Measurements from ENCODE around the gene ZFYVE21.

Gene ZFYVE21

DNA sequence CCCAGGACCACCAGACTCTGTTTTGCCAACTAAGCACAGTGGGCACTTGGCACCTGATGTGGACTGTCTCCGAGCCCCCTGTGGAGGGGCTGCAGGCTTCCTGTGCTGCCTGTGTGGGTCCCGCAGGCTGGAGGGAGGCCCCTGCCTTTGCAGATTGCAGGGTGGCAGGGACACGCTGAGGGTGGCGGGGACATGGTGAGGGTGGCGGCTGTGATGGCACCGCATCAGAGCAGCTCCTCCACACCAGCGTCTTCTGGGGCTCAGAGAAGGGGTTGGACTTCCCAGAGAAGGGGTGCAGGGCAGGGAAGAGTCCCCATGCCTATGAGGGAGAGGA lies 8.1 kb downstream of the ZFYVE21 start:
- DNase-seq (ENCODE audit: low read depth in 3 of 3, low spot score in 1 of 3): no peak

DNA sequence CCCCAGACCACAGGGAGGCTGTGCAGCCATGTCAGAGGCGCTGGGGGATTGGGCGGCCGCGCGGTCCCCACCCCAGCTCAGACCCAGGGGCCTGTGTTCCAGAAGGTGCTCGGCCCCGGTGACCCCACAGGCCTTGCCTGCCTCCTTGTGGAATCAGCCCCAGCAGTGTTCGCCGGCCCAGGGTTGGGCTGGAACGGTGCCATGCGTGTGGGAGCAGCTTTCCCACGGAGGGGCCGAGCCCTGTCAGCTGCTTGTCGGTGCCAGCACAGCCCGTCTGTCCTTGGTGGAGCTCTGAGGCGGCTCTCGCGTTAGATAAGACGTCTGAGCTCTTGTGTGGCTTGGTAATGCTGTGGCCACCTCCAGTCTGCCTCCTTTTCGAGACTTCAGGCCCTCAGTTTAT lies 8.5 kb downstream of the ZFYVE21 start:
- no peak for DNase-seq (ENCODE audit: low read depth in 3 of 3, low spot score in 1 of 3)

GRCh38 chr14:103725001-103725682 lies 9.5 kb downstream of the ZFYVE21 start:
- no peak for DNase-seq (ENCODE audit: low read depth in 3 of 3, low spot score in 1 of 3)

DNA sequence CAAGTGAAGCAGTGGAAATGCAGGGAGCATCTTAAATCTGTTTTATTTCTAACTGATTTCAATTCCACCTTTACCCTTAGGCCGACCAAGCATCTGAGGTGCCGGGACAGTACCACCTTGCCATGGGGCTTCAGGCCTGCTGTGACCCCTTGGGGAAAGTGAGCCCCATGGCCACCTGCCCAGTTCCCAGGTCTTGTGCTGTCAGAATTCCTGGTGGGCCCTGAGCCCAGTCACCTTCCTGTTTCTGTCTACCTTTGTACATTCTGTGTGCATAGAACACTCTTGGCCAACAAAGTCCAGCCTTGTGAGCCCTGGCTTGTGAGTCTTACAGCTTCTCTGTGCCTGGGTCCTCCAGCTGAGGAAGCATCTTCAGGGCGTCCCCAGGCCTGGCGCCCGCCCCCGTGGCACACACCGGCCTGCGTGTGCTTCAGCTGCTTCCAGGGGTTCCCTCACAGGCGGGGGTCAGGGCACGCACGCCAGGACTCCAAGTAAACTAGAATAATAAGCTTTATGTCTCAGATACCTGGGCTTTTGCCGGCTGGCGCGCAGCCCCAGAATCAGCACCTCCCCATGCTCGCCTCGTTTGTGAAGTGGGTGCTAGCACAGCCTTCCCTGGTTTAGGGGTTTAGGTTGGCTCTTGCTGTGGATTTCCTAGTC lies 10.3 kb downstream of the ZFYVE21 start:
- DNase-seq (ENCODE audit: low read depth in 3 of 3, low spot score in 1 of 3): no peak

DNA sequence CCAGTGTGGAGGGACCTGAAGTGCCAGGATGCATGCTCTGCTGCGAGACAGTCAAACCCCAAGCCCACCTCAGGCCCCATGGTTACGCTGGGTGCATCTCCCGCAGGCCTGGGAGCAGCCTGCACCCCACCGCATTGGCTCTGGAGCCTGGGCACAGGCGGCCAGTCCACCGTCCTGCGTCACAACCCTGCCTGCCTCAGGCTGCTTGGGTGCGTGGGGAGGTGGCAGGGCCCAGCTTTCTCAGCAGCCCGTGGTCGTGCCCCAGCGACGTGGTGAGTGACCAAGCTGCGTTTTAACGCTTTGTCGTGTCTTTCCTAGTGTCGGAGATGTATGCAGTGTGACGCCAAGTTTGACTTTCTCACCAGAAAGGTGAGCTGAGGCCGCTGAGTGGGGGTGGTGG lies 10.9 kb downstream of the ZFYVE21 start:
- DNase-seq (ENCODE audit: low read depth in 3 of 3, low spot score in 1 of 3): no peak

DNA sequence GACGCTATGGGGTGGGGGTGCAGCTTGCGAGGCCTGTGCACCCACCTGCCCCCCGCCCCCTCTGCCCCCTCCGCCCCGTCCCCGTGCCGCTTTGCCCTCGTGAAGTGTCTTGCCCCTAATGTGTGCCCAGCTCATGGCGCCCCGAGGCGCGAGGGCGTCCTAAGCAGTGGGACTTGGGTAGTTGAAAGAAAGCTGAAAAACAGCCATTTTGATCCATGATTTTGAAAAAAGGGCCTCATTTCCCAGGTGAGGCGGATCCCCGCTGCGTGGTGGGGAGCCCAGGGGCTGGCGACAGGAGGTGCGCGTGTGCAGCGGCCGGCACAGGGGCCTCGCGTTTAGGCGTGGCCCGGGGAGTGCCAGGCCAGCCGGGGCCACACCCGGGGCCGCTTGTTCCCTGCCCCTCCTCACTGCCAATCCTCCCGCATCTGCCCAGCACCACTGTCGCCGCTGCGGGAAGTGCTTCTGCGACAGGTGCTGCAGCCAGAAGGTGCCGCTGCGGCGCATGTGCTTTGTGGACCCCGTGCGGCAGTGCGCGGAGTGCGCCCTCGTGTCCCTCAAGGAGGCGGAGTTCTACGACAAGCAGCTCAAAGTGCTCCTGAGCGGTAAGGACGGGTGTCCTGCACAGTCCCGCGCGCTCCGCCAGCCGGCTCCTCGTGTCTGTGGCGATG lies 11.8 kb downstream of the ZFYVE21 start:
- DNase-seq (ENCODE audit: low read depth in 3 of 3, low spot score in 1 of 3): no peak

- no peak for DNase-seq (ENCODE audit: low read depth in 3 of 3, low spot score in 1 of 3)
Observed at GRCh38 chr14:103728141-103728540, 12.5 kb downstream of the ZFYVE21 start.

- DNase-seq (ENCODE audit: low read depth in 3 of 3, low spot score in 1 of 3): no peak
Observed at GRCh38 chr14:103728721-103729120, 13.1 kb downstream of the ZFYVE21 start.

DNA sequence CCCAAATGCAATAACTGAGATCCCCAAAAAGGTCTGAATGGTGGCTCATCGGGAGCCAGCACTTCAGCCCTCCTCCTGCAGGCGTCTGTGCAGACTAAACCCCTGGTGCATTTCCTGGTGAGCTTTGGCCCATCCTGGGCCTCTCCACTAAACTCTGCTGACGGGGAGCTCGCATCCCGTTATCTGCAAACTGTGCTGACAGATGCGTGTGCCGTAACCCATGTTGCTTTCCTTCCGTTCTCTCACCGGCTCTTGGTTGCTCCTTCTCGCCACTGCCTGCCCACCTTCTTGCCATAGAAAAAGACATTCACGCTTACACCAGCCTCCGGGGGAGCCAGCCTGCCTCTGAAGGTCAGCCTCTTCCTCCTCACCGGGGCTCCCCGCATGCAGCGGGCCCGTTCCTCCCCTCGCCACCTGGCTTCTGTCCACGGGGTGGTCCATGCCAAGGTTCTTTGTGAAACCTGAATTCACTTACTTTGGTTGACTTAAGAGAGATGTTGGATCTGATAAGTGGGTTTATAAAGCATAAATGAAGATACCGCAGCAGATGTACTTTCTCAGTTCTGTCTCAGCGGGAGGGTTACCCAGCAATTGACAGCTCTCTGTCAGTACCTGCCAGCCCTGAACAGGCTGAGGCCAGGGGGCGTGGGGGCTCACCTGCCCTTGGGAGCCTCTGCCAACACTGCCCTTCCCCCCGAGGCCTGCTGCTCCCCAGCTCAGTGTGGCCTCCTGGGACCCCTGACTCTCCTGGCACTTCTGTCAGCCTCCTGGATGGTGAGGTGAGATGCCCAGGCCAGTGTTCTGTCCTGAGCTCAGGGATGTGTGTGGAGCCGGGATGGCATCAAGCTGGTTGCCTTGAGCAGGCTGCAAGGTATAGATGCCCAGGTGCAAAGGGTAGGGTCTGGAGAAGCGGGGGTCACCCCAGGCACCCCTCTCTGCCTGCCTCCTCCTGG lies 14.2 kb downstream of the ZFYVE21 start:
- no peak for DNase-seq (ENCODE audit: low read depth in 3 of 3, low spot score in 1 of 3)

- DNase-seq (ENCODE audit: low read depth in 3 of 3, low spot score in 1 of 3): no peak
Observed at GRCh38 chr14:103730490-103731035, 15.0 kb downstream of the ZFYVE21 start.

- DNase-seq (ENCODE audit: low read depth in 3 of 3, low spot score in 1 of 3): no peak
Observed at GRCh38 chr14:103731481-103731880, 15.9 kb downstream of the ZFYVE21 start.

DNA sequence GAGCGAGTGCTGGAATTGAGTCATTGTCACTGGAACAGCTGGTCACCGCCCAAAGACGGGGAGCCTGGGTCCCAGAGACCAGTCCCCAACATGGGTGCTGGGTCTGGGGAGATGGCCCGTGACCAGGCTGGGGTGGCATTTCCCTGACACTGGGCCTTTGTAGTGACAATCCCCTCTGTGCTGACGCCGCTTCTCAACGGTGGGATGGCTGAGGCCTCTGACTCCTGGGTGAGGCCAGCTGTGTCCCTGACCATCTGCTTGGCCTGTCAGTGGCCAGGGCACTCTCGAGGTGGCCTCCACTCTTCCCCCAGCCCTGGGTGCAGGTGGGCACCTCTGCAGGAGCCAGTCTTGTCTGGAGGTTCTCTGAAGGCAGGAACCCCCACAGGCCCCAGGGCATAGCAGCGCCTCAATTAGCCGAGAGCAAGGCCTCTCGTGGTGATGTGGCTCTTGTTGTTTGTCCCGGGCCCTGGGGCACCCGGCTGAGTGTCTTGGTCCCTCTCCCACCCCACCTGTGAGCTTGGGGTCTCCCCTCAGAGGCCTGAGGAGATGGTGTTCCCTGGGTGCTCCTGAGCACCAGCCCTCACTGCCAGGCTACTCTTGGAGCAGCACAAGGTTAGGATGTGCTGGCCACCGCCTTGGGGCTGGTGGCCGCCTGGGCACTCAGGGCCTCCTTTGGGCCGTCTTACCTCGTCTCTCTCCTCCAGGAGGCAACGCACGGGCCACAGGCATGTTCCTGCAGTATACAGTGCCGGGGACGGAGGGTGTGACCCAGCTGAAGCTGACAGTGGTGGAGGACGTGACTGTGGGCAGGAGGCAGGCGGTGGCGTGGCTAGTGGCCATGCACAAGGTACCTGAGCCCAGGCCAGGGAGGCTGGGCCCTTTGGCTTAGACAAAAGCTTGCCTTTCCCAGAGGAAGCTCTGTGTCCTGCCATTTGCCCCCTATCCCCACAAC lies 16.6 kb downstream of the ZFYVE21 start:
- no peak for DNase-seq (ENCODE audit: low read depth in 3 of 3, low spot score in 1 of 3)

- DNase-seq (ENCODE audit: low read depth in 3 of 3, low spot score in 1 of 3): no peak
Observed at GRCh38 chr14:103732868-103733620, 17.4 kb downstream of the ZFYVE21 start.

GRCh38 chr14:103733651-103734050 lies 18.0 kb downstream of the ZFYVE21 start:
- DNase-seq (ENCODE audit: low read depth in 3 of 3, low spot score in 1 of 3): no peak

GRCh38 chr14:103734081-103734888 lies 18.7 kb downstream of the ZFYVE21 start:
- no peak for DNase-seq (ENCODE audit: low read depth in 3 of 3, low spot score in 1 of 3)

DNA sequence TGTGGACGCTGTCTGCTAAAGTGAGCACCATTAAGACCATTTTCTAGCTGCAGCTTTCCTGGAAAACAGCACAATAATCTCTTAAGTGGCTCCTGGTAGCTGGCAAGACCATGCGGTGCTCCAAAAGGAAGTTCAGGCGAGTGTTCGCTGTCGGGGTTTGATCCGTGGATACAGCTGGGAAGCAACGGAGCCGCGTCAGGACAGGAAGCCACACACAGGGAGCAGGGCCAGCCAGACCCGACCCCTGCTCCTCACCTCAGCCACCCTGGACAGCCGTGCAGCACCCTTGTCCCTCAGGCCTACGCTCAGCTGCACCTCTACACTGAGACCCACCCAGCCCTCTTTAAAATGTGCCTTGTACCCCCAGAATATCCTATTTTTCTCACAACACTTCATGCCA lies 19.4 kb downstream of the ZFYVE21 start:
- no peak for DNase-seq (ENCODE audit: low read depth in 3 of 3, low spot score in 1 of 3)

DNA sequence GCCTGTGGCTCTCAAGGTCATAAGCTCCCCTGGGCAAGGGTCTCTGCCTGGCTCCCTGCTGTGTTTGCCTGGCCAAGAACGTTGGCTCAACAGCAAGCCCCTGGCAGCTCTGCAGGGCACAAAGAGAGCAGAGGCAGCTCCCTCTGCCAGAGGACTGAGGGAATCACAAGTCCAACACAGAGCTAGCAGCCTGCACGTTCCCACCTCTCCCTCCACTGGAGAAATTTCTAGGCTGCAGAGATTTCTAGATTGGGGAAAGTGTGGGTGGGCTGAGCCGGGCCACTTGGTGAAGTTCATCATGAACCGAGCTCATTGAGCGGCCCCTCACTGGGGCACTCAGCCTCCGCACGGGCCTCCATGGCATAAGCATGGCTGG lies 19.8 kb downstream of the ZFYVE21 start:
- no peak for DNase-seq (ENCODE audit: low read depth in 3 of 3, low spot score in 1 of 3)

DNA sequence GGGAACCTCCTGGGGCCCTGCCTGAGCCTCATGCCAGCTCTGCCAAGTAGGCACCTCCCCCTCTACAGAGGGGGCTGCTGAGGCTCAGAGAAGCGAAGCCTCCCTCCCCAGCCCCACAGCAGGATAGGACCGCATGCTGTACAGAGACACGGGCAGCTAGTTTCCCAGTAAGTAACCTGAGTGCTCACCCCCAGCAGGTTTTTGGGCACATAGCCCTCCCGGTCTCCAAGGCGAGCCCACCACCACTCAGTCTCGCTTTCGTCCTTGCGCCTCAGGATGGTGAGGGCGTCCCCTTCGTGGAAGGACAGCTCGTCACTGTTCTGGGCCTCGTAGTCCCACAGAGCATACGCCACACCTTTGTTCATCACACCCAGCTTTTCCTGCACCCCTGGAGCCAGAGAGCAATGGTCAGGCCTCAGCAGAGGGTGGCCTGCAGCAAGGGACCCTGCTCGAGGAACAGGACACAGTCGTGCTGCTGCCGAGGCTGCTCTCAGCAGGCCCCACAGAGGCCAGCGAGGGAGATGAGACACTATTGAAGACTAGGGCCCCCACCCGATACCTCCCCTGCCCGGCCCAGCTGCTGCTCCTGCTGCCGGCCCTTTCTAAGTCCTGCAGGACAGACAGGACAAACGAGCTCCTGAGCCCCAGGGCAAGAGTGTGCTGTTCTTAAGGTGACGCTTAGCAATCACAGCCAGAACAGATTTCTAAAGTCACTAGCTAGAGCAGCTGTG lies 20.4 kb downstream of the ZFYVE21 start:
- DNase-seq (ENCODE audit: low read depth in 3 of 3, low spot score in 1 of 3): no peak

All from stimulated activated CD4-positive, alpha-beta T cell treated with anti-CD3 and anti-CD28 coated beads, TNF-alpha, amount 100 ng/mL, for 1 hour (primary cell).